Suppressor macrophage treated with lipopolysaccharide for 4 hours (primary cell): Measurements from ENCODE around the gene RNF26.
A peak's percentile ranks its signal among the peaks of the same experiment; 100 is the strongest.

ENCODE experiments used
- DNase-seq: peaks from one replicate; pipeline ENCODE4 v3.0.0-alpha.2; 2020

Gene RNF26

DNA sequence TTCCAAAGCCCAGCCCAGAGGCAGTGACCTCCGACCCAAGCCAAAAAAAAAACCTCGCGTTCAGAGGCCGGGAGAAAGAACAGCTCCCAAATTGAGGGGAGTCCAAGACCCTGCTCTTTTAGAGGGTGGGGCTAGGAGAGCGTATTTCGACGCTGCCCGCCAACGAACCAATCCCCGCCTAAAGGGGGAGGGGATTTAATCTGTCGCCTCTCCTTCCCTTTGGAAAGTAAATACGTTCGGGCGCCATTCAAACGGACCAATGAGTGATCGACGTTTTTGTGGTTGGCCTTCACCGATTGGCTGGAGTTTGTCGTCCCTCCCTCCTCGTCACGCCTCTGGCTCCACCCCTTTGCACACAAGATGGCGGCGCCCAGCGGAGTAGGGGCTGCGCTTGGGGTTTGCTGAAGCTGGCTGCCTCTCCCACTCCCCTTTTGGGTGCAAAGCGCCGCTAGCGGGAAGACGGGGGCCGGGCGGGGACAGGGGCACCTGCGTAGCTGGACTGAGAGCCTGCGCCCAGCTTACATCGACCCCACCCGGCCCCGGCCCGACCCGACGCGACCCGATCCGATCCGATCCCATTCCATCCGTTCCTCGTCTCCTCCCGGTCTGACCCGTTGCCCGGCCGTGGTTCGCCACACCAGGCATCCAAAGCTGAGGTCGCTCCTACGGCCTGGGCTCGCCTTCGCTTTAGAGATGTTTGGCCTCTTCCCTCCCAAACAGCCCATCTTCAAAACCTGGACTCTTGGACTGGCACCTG lies at the start of gene RNF26:
RNF26 (plus strand) TSS at position 354 of the 757 bp plus-strand sequence. CDS start 596 bp downstream, outside the sequence.
- DNase-seq, result peak; percentile 98

- no peak for DNase-seq
Measured at GRCh38 chr11:119285431-119285830, 48.9 kb upstream of the RNF26 start.

DNA sequence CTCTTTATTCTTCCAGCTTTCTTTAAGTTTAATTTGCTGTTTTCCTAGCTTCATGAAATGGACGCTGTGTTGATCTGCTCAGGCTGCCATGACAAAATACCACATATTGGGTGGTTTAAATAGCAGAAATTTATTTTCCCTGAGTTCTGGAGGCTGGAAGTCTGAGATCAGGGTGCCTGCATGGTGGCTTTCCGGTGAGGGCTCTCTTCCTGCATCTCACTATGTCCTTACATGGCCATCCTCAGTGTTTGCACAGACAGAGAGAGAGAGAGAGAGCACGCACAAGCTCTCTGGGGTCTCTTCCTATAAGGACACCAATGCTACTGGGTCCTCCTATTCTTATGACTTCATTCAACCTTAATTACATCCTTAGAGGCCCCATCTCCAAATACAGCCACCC lies 46.1 kb upstream of the RNF26 start:
- no peak for DNase-seq

DNA sequence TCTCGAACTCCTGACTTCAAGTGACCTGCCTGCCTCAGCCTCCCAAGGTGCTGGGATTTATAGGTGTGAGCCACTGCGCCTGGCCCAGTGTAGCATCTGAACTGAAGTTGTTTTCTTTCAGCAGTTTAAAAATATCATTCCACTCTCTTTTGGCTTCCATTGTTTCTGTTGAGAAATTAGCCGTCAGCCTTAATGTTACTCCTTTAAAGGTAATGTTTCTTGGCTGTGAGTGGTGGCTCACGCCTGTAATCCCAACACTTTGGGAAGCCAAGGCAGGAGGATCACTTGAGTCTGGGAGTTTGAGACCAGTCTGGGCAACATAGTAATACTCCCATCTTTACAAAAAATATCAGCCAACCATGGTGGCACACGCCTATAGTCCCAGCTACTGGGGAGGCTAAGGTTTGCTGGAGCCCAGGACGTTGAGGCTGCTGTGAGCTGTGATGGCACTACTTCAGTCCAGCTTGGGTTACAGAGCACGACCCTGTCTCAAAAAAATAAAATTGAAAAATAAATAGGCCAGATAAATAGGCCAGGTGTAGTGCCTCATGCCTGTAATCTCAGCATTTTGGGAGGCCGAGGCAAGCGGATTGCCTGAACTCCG lies 43.3 kb upstream of the RNF26 start:
- no peak for DNase-seq

GRCh38 chr11:119293461-119293860 lies 40.9 kb upstream of the RNF26 start:
- no peak for DNase-seq

DNA sequence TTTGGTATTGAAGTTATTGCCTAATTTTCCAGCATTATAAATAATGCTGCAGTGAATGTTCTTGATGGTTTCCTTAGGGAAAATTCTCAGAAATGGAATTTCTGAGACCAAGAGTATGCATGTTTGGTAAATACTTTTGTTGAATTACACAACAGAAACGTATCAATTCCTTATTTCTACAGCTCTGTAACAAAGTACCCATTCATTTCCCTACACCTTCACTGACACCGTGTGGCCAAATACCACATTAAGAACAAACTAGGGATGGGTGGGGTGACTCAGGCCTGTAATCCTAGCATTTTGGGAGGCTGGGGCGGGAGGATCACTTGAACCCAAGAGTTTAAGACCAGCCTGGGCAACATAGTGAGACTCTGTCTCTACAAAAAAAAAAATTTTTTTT lies 39.1 kb upstream of the RNF26 start:
- no peak for DNase-seq

DNA sequence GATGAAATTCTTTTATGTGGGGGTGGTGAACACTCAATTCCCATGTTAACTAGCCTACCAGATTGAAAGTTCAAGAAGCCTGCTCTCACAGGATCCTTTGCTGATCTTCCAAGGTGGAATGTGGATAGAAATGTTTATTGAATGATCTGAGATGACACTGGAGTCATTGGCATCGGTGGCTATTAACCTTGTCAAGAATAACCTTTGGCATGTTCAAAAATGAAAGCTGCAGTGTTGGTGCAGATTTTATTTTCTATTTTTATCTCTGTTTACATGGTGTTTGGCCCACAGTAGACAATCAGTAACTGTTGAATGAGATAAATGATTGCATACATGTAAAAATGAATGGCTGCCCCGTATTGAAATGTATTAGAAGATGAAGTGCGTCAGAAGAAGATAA lies 36.4 kb upstream of the RNF26 start:
- DNase-seq, result no peak

- DNase-seq, result no peak
Measured at GRCh38 chr11:119298726-119299125, 35.6 kb upstream of the RNF26 start.

GRCh38 chr11:119299416-119299815 lies 34.9 kb upstream of the RNF26 start:
- no peak for DNase-seq

GRCh38 chr11:119300198-119300964 lies 33.9 kb upstream of the RNF26 start:
- DNase-seq, result no peak

- DNase-seq, result no peak
Measured at GRCh38 chr11:119303227-119303718, 31.1 kb upstream of the RNF26 start.

GRCh38 chr11:119305556-119306372 lies 28.6 kb upstream of the RNF26 start:
- no peak for DNase-seq

GRCh38 chr11:119306373-119306890 lies 27.9 kb upstream of the RNF26 start:
- DNase-seq, result no peak

GRCh38 chr11:119307219-119307618 lies 27.1 kb upstream of the RNF26 start:
- DNase-seq, result no peak

GRCh38 chr11:119307974-119308373 lies 26.4 kb upstream of the RNF26 start:
- DNase-seq, result no peak

DNA sequence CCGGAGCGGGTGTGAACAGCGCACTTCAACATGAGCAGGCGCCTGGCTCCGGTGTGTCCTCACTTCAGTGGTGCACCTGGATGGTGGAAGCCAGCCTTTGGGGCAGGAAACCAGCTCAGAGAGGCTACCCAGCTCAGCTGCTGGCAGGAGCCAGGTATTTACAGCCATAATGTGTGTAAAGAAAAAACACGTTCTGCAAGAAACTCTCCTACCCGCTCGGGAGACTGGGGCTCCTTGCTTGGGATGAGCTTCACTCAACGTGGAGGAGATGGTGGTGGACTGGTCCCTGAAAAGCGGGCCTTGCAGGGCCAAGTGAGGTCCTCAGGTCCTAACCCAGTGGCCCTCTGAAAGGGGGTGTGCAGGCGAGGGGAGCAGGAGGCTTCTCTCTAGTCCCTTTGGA lies 24.9 kb upstream of the RNF26 start:
- DNase-seq, result no peak

DNA sequence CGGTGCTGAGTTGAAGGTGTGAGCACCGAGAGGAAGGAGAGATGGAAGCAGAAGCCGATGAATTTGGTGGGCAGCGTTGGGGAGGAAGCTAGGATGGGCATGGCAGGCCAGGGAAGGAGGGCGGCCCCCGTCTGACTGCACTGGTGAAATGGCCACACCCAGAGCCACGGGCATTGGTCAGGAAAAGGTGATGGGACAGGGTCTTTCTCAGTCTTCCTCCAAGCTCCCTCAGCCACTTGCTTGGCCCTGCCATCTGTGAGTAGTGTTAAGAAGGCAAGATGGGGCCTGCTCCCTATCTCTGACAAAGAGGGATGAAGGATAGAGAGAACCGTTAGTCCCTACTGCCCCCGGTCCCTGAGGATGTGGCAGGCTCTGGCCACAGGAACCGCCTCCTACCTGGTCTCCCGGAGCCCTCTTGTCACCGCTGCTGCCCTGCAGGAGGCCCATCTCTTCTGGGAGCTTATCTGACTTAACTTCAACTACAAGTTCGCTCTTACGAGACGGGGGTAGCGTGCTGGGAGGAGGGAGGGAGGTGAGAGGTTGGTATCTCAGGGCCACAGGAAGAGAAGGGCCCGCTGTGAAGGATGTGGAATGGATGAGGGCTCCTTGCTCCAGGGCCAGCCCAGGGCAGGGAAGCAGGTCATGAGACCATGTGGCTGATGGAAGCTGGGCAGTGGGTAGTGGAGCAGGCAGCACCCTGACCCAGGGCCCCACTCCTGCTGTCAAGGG lies 24.2 kb upstream of the RNF26 start:
- DNase-seq, result no peak

GRCh38 chr11:119310682-119311052 lies 23.7 kb upstream of the RNF26 start:
- no peak for DNase-seq

GRCh38 chr11:119314726-119315125 lies 19.6 kb upstream of the RNF26 start:
- DNase-seq, result no peak

DNA sequence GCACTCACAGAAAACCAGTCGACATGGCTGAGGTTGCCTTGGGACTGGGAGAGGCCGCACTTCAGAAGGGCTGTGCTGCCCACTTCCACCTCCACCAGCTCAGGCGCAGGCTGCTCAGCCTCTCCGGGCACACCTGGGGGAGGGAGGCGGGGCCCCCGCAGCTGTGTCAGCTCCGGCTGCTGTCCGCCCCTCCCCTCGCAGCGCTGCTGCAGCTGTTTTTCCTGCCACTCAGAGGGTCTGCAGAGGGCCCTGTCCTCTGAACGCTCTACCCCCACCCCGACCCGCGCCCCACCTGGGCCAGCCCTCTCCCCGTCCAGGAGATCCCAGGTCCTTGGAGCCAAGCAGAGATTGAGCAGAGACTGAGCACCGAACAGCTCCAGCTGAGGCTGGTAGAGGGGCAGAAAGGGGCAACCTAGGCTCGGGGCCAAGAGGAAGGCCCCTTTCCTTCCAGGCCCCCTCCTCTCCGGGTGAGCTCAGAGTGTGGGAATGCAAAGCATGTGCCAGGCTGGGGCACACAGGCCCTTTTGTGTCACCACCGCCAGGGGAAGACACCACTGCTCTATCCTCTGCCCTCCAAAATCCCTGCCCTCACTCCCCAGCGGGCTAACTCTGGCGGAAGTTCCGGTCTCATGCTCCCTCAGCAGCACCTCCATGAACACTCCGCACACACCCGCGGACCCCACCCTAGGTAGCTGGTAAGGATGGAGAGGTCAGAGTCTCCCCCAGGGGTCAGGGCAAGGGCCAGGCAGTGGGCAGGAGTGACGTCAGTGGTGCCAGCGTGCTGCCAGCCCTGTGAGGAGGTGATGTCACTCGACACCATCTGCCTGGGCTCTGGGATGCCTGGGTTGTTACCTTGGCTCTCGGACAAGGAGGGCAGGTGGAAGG lies 19.0 kb upstream of the RNF26 start:
- peak; percentile 10 for DNase-seq
